Nephron progenitor cell (in vitro differentiated cells): ENCODE results near the gene APLNR.
"Not testable (repeated sequence)": the region's sequence is repeated elsewhere in the genome, so short reads cannot be mapped to it uniquely, and the experiment has no call there.

Experiments used
- DNase-seq: peaks from one replicate; pipeline ENCODE4 v3.0.0; 2021
- H3K27ac Mint-ChIP-seq: 2 replicates; pipeline ENCODE4 v1.8.0; 2021; ENCODE audit warnings: mild to moderate bottlenecking, moderate library complexity, mixed read lengths
- H3K27me3 Mint-ChIP-seq: 2 replicates; pipeline ENCODE4 v1.8.0; 2021; ENCODE audit warnings: mild to moderate bottlenecking, low read depth, mixed read lengths; ENCODE audit not compliant: poor library complexity
- H3K36me3 Mint-ChIP-seq: 2 replicates; pipeline ENCODE4 v1.8.0; 2021; ENCODE audit warnings: low read depth, mixed read lengths
- H3K4me1 Mint-ChIP-seq: 2 replicates; pipeline ENCODE4 v1.8.0; 2021; ENCODE audit warnings: mixed read lengths
- H3K4me3 Mint-ChIP-seq: 2 replicates; pipeline ENCODE4 v1.8.0; 2021; ENCODE audit warnings: mild to moderate bottlenecking, moderate library complexity, mixed read lengths
- H3K9me3 Mint-ChIP-seq: 2 replicates; pipeline ENCODE4 v1.8.0; 2021; ENCODE audit warnings: mild to moderate bottlenecking, moderate library complexity, mixed read lengths
- CTCF ChIP-seq: fragments of 200-600 bp; sonication (generic); IDR thresholded peaks from 2 replicates; pipeline ENCODE4 v1.5.0; 2021; ENCODE audit warnings: antibody characterized with exemption

Gene APLNR

GRCh38 chr11:57237204-57237681, at the start of gene APLNR:
APLNR (minus strand) TSS chr11:57237250; CDS start chr11:57237004, 246 bp downstream.
- Mint-ChIP-seq H3K36me3 (no peaks in the 10 kb centered on the region), H3K27me3 (peaks cover 3% of the 10 kb centered on the region), H3K4me3 (peak within 1 kb of the TSS; percentile 76), H3K9me3 (no peaks in the 10 kb centered on the region), H3K27ac (peak within 1 kb of the TSS; percentile 49), H3K4me1 (peaks cover 97% of the 10 kb centered on the region)
- no peak for TF ChIP-seq CTCF
- peak; percentile 32 for DNase-seq

- H3K36me3 Mint-ChIP-seq, result peaks cover 4% of the 10 kb centered on the region
- H3K4me3 Mint-ChIP-seq, result no peak overlapping the region
- peaks cover 3% of the 10 kb centered on the region for H3K27me3 Mint-ChIP-seq
- no peak overlapping the region for H3K27ac Mint-ChIP-seq
- H3K4me1 Mint-ChIP-seq, result peaks cover 29% of the 10 kb centered on the region
- DNase-seq, result no peak
- peaks cover 9% of the 10 kb centered on the region for H3K9me3 Mint-ChIP-seq
- TF ChIP-seq CTCF, result no peak
These were observed 46.4 kb upstream of the APLNR start for GRCh38 chr11:57283231-57283990.

GRCh38 chr11:57281546-57281945, 44.5 kb upstream of the APLNR start:
- H3K9me3 Mint-ChIP-seq, H3K4me3 Mint-ChIP-seq, H3K27me3 Mint-ChIP-seq, H3K36me3 Mint-ChIP-seq, H3K27ac Mint-ChIP-seq, DNase-seq: not testable (repeated sequence)
- H3K4me1 Mint-ChIP-seq, result peaks cover 33% of the 10 kb centered on the region

GRCh38 chr11:57279116-57279515, 42.1 kb upstream of the APLNR start:
- DNase-seq, result no peak
- Mint-ChIP-seq H3K36me3 (no peaks in the 10 kb centered on the region), H3K27ac (no peak overlapping the region), H3K4me1 (peaks cover 23% of the 10 kb centered on the region), H3K4me3 (no peak overlapping the region), H3K27me3 (no peaks in the 10 kb centered on the region), H3K9me3 (peaks cover 6% of the 10 kb centered on the region)
- no peak for TF ChIP-seq CTCF

- no peaks in the 10 kb centered on the region for H3K27me3 Mint-ChIP-seq
- no peak for TF ChIP-seq CTCF
- H3K4me1 Mint-ChIP-seq, result peaks cover 23% of the 10 kb centered on the region
- H3K4me3 Mint-ChIP-seq, result no peak overlapping the region
- no peak overlapping the region for H3K27ac Mint-ChIP-seq
- H3K36me3 Mint-ChIP-seq, result no peaks in the 10 kb centered on the region
- DNase-seq, result no peak
- H3K9me3 Mint-ChIP-seq, result peaks cover 8% of the 10 kb centered on the region
These were observed 41.7 kb upstream of the APLNR start for GRCh38 chr11:57278721-57279095.

GRCh38 chr11:57277845-57278720, 41.0 kb upstream of the APLNR start:
- peak; percentile 78 for DNase-seq
- Mint-ChIP-seq H3K4me1 (peaks cover 23% of the 10 kb centered on the region), H3K36me3 (no peaks in the 10 kb centered on the region), H3K9me3 (peaks cover 13% of the 10 kb centered on the region), H3K4me3 (peak overlapping the region; percentile 67), H3K27me3 (no peaks in the 10 kb centered on the region), H3K27ac (peak overlapping the region; percentile 76)
- TF ChIP-seq CTCF, result peak; percentile 83
